Tibial artery (tissue), 4 donors: ENCODE results near the gene SNX5.

Experiments
- DNase-seq, 2 donors: peaks; one replicate each; pipeline ENCODE4 v3.0.0-alpha.2; 2019
- H3K27ac ChIP-seq, 2 donors: fragments of 200-600 bp; sonication (generic) in 1 of 2; 1 replicate in 1 of 2; 2 replicates in 1 of 2; pipeline ENCODE4 v1.5.1; 2018 to 2019; ENCODE audit warnings: mild to moderate bottlenecking in 1 of 2
- H3K27me3 ChIP-seq, 2 donors: fragments of 200-600 bp; sonication (generic) in 1 of 2; one replicate each; pipeline versions ENCODE4 v1.5.1 to v1.6.0; 2016 to 2019
- H3K36me3 ChIP-seq, 3 donors: fragments of 200-600 bp; sonication (generic) in 2 of 3; one replicate each; pipeline ENCODE4 v1.5.1; 2016 to 2019; ENCODE audit warnings: mild to moderate bottlenecking in 2 of 3
- H3K4me1 ChIP-seq, 4 donors: fragments of 200-600 bp; sonication (generic) in 2 of 4; 1 replicate in 3 of 4; 2 replicates in 1 of 4; pipeline ENCODE4 v1.5.1; 2016 to 2019
- H3K4me3 ChIP-seq, 2 donors: fragments of 200-600 bp; sonication (generic) in 1 of 2; 1 replicate in 1 of 2; 2 replicates in 1 of 2; pipeline ENCODE4 v1.5.1; 2018 to 2019; ENCODE audit warnings: mild to moderate bottlenecking in 2 of 2
- H3K9me3 ChIP-seq, 3 donors: fragments of 200-600 bp; sonication (generic) in 1 of 3; one replicate each; pipeline ENCODE4 v1.5.1; 2016 to 2019
- CTCF ChIP-seq, 2 experiments: fragments of 200-600 bp in 1 of 2; fragments of 450-650 bp in 1 of 2; IDR thresholded peaks; one replicate each; pipeline ENCODE4 v1.5.1; 2017 to 2019; ENCODE audit warnings: antibody characterized with exemption in 2 of 2, mild to moderate bottlenecking in 1 of 2, moderate library complexity in 1 of 2
- intact Hi-C: fragments of 100-400 bp; cut with DNase I; formaldehyde crosslinking; loops from one replicate; pipeline ENCODE4 v1.15.0; 2023; ENCODE audit warnings: low total_unique reads

SNX5 gene

GRCh38 chr20:17917832-17918618 is 50.6 kb downstream of the SNX5 start:
- no peak for DNase-seq
- H3K27ac ChIP-seq, result no peak overlapping the region
- no peaks in the 10 kb centered on the region for H3K27me3 ChIP-seq
- H3K36me3 ChIP-seq, result no peaks in the 10 kb centered on the region
- intact Hi-C loops, result no loop called here
- no peak overlapping the region for H3K4me3 ChIP-seq
- no peak for TF ChIP-seq CTCF (IDR thresholded peaks at IDR 0.05)
- H3K9me3 ChIP-seq, result no peaks in the 10 kb centered on the region
- no peaks in the 10 kb centered on the region for H3K4me1 ChIP-seq

- Histone ChIP-seq H3K9me3 (no peaks in the 10 kb centered on the region), H3K4me1 (peaks cover 0 to 5% (median under 1%) of the 10 kb centered on the region in 4 donors), H3K4me3 (no peak overlapping the region), H3K27me3 (no peaks in the 10 kb centered on the region), H3K36me3 (no peaks in the 10 kb centered on the region), H3K27ac (no peak overlapping the region)
- intact Hi-C loops, result no loop called here
- no peak for DNase-seq
- TF ChIP-seq CTCF (IDR thresholded peaks at IDR 0.05), result no peak
These were observed 52.1 kb downstream of the SNX5 start for GRCh38 chr20:17916433-17916891.

DNA sequence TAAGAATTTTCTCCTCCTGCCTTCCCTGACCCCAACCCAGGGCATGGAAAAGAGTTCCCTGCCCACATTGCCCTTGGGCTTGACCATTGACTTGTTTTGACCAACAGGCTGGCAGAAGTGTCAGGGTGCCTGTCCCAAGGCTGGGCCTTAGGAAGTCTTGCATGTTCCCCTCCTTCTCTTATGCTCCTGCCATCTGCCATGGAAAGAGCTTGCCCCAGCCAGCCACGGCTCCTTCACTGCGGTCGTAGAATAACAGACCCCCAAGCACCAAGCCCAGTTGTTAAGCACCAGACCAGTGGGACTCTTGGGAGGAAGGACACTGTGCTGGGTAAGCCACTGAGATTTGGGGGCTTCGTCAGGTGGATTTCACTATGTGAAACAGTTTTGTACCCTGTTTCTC is 53.6 kb downstream of the SNX5 start:
- Histone ChIP-seq H3K9me3 (no peaks in the 10 kb centered on the region), H3K4me1 (peaks cover 0 to 20% (median 12%) of the 10 kb centered on the region in 4 donors), H3K27ac (no peak overlapping the region), H3K36me3 (no peaks in the 10 kb centered on the region), H3K4me3 (no peak overlapping the region), H3K27me3 (no peaks in the 10 kb centered on the region)
- TF ChIP-seq CTCF (IDR thresholded peaks at IDR 0.05), result no peak
- DNase-seq, result no peak
- intact Hi-C loops, result no loop called here

GRCh38 chr20:17912916-17913315 is 55.7 kb downstream of the SNX5 start:
- H3K4me3 ChIP-seq, result no peak overlapping the region
- H3K9me3 ChIP-seq, result no peaks in the 10 kb centered on the region
- DNase-seq, result no peak
- no peak for TF ChIP-seq CTCF (IDR thresholded peaks at IDR 0.05)
- H3K4me1 ChIP-seq, result peaks cover 0 to 23% (median 12%) of the 10 kb centered on the region in 4 donors
- H3K27ac ChIP-seq, result no peak overlapping the region
- H3K36me3 ChIP-seq, result no peaks in the 10 kb centered on the region
- intact Hi-C loops, result no loop called here
- H3K27me3 ChIP-seq, result no peaks in the 10 kb centered on the region

GRCh38 chr20:17911927-17912326 is 56.7 kb downstream of the SNX5 start:
- Histone ChIP-seq H3K4me3 (no peak overlapping the region), H3K36me3 (no peaks in the 10 kb centered on the region), H3K4me1 (peaks cover 0 to 23% (median 12%) of the 10 kb centered on the region in 4 donors), H3K27me3 (no peaks in the 10 kb centered on the region), H3K27ac (no peak overlapping the region), H3K9me3 (no peaks in the 10 kb centered on the region)
- no peak for DNase-seq
- no peak for TF ChIP-seq CTCF (IDR thresholded peaks at IDR 0.05)
- intact Hi-C loops, result no loop called here
